ENCODE data around the gene ZP1.

ZP1 gene

DNA sequence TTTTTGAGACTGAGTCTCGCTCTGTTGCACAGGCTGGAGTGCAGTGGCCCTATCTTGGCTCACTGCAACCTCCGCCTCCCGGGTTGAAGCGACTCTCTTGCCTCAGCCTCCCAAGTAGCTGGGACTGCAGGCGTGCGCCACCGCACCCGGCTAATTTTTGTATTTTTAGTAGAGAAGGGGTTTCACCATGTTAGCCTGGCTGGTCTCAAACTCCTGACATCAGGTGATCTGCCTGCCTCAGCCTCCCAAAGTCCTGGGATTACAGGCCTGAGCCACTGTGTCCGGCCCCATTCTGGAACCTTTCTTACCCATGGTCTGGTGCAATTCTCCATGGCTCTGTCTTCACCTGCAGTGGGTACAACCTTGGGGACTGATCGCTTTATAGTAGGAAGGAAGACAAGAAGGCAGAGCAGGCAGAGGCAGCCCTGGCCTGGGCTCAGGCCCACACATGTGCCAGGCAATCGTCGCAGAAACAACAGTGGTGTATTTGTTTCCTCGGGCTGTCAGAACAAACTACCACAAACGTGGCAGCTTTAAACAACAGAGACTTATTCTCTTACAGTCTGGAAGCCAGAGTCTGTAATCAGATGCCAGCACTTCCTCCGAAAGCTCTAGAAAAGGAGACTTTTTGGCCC, 7.6 kb upstream of the ZP1 start:
- H3K36me3 ChIP-seq (ENCODE audit: control insufficient read depth in 5 of 5, insufficient read depth in 5 of 5, low read length in 5 of 5) = no peaks in the 10 kb centered on the region
- H3K9me3 ChIP-seq (ENCODE audit: control insufficient read depth in 5 of 5, low read length in 5 of 5) = no peaks in the 10 kb centered on the region
- H3K4me3 ChIP-seq (ENCODE audit: low read depth in 1 of 5, low read length in 5 of 5) = no peak overlapping the region
- H3K27me3 ChIP-seq (ENCODE audit: control insufficient read depth in 5 of 5, insufficient read depth in 4 of 5, low read length in 5 of 5) = no peaks in the 10 kb centered on the region
- H3K9ac ChIP-seq (ENCODE audit: low read length in 5 of 5) = no peak overlapping the region
- H3K27ac ChIP-seq (ENCODE audit: low read depth, low read length) = no peak overlapping the region
- peaks cover 0 to 18% (median 14%) of the 10 kb centered on the region in 5 donors for H3K4me1 ChIP-seq (ENCODE audit: control insufficient read depth in 5 of 5, insufficient read depth in 5 of 5, low read length in 5 of 5)

DNA sequence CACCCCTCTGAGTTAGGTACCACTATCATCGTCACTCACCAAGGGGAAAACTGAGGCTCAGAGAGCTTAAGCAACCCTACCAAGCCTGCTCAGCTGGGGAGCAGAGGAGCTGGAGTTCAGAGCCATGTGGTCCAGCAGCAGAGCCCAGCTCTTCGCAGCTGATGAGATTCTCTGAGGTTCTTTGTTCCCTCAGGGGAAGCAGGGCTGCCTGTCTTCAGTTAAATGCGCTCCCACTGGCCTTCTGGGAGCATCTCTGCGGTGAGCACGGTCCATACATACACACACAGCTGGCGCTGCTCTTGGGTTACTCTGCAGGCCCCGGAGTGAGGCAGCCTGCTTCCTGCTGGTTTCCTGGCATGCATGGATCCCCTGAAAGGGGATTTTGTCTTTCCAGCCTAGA, 6.4 kb upstream of the ZP1 start:
- Histone ChIP-seq H3K9me3 (ENCODE audit: control insufficient read depth in 5 of 5, low read length in 5 of 5) (no peaks in the 10 kb centered on the region), H3K4me1 (ENCODE audit: control insufficient read depth in 5 of 5, insufficient read depth in 5 of 5, low read length in 5 of 5) (peaks cover 0 to 10% (median 6%) of the 10 kb centered on the region in 5 donors), H3K9ac (ENCODE audit: low read length in 5 of 5) (no peak overlapping the region), H3K36me3 (ENCODE audit: control insufficient read depth in 5 of 5, insufficient read depth in 5 of 5, low read length in 5 of 5) (no peaks in the 10 kb centered on the region), H3K27me3 (ENCODE audit: control insufficient read depth in 5 of 5, insufficient read depth in 4 of 5, low read length in 5 of 5) (no peaks in the 10 kb centered on the region), H3K27ac (ENCODE audit: low read depth, low read length) (no peak overlapping the region), H3K4me3 (ENCODE audit: low read depth in 1 of 5, low read length in 5 of 5) (no peak overlapping the region)

DNA sequence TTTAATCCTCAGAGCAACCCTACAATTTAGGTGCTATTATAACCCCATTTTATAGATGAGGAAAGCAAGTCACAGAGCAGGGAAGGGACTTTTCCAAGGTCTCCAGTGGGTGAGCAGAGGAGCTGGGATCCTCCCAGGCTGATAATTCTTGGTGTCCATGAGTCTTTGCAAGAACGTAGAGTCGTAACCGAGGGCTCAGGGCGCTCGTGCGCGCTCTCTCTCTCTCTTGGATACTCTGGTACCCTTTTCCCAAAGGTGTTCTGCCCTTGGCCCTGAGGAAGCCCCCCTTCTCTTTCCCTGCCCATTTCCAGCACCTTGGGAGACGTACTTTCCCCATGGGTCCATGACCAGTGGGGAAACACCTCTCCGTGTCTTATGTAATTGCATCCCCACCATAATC, 5.2 kb upstream of the ZP1 start:
- Histone ChIP-seq H3K4me1 (ENCODE audit: control insufficient read depth in 5 of 5, insufficient read depth in 5 of 5, low read length in 5 of 5) (peaks cover 0 to 10% (median 6%) of the 10 kb centered on the region in 5 donors), H3K9me3 (ENCODE audit: control insufficient read depth in 5 of 5, low read length in 5 of 5) (no peaks in the 10 kb centered on the region), H3K9ac (ENCODE audit: low read length in 5 of 5) (no peak overlapping the region), H3K27ac (ENCODE audit: low read depth, low read length) (no peak overlapping the region), H3K36me3 (ENCODE audit: control insufficient read depth in 5 of 5, insufficient read depth in 5 of 5, low read length in 5 of 5) (no peaks in the 10 kb centered on the region), H3K27me3 (ENCODE audit: control insufficient read depth in 5 of 5, insufficient read depth in 4 of 5, low read length in 5 of 5) (no peaks in the 10 kb centered on the region), H3K4me3 (ENCODE audit: low read depth in 1 of 5, low read length in 5 of 5) (no peak overlapping the region)

DNA sequence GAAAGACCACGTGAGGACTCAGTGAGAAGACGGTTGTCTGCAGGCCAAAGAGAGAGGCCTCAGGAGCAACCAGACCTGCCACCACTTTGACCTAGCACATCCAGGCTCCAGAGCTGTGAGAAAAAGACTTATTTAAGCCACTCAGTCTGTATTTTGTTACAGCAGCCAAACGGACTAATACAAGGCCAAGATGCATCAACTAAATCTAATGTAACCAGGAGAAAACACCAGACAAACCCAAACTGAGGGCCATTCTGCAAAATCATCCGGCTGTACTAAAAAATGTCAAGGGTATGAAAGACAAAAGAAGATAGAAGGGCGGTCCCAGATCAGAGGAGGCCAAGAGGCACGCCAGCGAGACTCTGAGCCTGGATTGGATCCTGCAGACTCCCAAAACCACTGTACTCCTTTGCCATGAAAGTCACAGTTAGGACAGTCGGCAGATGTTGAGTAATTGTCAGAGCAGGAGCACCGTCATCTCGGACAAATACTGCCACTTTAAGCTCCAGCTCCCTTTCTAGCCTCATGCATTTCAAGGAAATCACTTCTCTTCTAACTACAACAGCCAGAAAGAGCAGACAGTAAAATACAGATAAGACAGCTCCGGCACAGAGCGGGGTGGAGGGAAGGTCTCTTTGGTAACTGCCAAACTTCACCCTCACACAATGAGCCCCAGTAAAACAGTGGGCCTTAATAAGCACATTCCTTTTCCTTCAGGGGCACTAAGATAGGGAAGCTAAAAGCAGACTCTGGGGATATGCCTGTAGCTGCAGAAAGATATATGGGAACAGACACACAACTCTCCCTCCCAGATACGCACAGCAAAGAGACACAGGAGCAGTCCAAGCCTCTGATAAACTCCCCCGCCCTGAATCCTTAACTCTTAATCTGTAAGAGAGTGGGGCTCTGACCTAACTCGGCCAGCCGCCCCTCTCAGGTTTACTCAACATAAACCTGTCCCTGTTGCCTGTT, 3.5 kb upstream of the ZP1 start:
- no peak overlapping the region for H3K27ac ChIP-seq (ENCODE audit: low read depth, low read length)
- no peak overlapping the region for H3K4me3 ChIP-seq (ENCODE audit: low read depth in 1 of 5, low read length in 5 of 5)
- no peak overlapping the region for H3K9ac ChIP-seq (ENCODE audit: low read length in 5 of 5)
- H3K9me3 ChIP-seq (ENCODE audit: control insufficient read depth in 5 of 5, low read length in 5 of 5) = no peaks in the 10 kb centered on the region
- no peaks in the 10 kb centered on the region for H3K36me3 ChIP-seq (ENCODE audit: control insufficient read depth in 5 of 5, insufficient read depth in 5 of 5, low read length in 5 of 5)
- H3K4me1 ChIP-seq (ENCODE audit: control insufficient read depth in 5 of 5, insufficient read depth in 5 of 5, low read length in 5 of 5) = peaks cover 0 to 10% (median 6%) of the 10 kb centered on the region in 5 donors
- no peaks in the 10 kb centered on the region for H3K27me3 ChIP-seq (ENCODE audit: control insufficient read depth in 5 of 5, insufficient read depth in 4 of 5, low read length in 5 of 5)

DNA sequence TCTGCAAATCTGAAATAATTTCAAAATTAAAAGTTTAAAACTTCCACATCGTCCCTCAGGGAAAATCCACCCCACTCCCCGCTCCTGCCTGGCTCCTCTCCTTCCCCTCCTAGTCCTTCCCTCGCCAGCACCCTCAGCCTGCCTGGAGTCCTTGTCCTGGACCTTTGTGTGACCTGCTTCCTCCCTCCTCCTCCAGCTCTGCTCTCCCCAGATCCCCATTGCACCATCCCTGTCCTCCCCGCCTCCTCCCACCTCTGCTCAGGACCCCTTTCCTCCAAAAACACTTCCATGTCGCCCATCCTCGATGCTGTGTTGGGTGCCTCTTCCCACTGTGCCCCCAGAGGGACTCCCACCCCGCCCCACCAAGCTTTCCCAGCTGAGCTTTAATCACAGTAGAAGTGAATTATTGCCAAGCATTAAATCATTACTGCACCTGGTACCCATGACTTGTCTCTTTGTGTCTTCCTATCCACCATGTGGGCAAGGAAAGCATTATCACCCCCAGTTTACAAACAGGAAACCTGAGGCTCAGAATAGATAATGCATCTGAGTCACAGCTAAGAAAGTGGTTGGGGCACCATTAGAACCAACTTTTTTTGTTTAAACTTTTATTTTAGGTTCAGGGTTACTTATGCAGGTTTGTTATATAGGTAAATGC, 2.4 kb upstream of the ZP1 start:
- H3K9me3 ChIP-seq (ENCODE audit: control insufficient read depth in 5 of 5, low read length in 5 of 5) = no peaks in the 10 kb centered on the region
- peaks cover 0 to 10% (median 6%) of the 10 kb centered on the region in 5 donors for H3K4me1 ChIP-seq (ENCODE audit: control insufficient read depth in 5 of 5, insufficient read depth in 5 of 5, low read length in 5 of 5)
- H3K9ac ChIP-seq (ENCODE audit: low read length in 5 of 5) = no peak overlapping the region
- H3K27ac ChIP-seq (ENCODE audit: low read depth, low read length) = no peak overlapping the region
- no peaks in the 10 kb centered on the region for H3K36me3 ChIP-seq (ENCODE audit: control insufficient read depth in 5 of 5, insufficient read depth in 5 of 5, low read length in 5 of 5)
- no peak overlapping the region for H3K4me3 ChIP-seq (ENCODE audit: low read depth in 1 of 5, low read length in 5 of 5)
- H3K27me3 ChIP-seq (ENCODE audit: control insufficient read depth in 5 of 5, insufficient read depth in 4 of 5, low read length in 5 of 5) = no peaks in the 10 kb centered on the region

DNA sequence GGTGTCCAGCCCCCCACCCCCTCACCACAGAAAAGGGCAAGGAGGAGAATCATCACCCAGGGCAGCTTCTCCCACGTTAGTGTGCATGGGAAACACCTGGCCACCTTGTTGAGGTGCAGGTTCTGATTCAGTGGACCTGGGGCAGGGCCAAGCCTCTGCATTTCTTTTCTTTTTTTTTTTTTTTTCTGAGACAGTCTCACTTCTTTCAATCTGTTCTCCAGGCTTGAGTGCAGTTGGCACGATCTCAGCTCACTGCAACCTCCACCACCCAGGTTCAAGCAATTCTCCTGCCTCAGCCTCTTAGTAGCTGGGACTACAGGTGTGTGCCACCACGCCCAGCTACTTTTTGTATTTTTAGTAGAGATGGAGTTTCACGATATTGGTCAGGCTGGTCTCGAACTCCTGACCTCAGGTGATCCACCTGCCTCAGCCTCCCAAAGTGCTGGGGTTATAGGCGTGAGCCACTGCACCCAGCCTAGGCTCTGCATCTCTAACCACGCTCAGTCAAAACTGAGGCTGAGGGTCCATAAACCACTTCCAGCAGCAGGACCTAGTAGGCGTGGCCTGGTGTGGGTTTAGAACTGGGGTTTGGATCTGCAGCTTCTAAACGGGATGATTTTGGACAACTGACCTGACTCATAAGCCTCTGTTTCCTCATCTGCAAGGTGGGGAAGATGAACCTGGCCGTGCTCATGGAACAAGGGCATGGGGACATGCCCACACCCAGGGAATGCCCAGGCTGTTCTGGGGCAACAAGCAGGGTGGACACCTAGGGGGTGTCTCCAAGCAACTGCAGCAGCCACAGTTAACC, 734 bp downstream of the ZP1 start:
- Histone ChIP-seq H3K4me3 (ENCODE audit: low read depth in 1 of 5, low read length in 5 of 5) (no peak overlapping the region), H3K9ac (ENCODE audit: low read length in 5 of 5) (no peak overlapping the region), H3K36me3 (ENCODE audit: control insufficient read depth in 5 of 5, insufficient read depth in 5 of 5, low read length in 5 of 5) (no peaks in the 10 kb centered on the region), H3K27ac (ENCODE audit: low read depth, low read length) (no peak overlapping the region), H3K27me3 (ENCODE audit: control insufficient read depth in 5 of 5, insufficient read depth in 4 of 5, low read length in 5 of 5) (no peaks in the 10 kb centered on the region), H3K9me3 (ENCODE audit: control insufficient read depth in 5 of 5, low read length in 5 of 5) (no peaks in the 10 kb centered on the region), H3K4me1 (ENCODE audit: control insufficient read depth in 5 of 5, insufficient read depth in 5 of 5, low read length in 5 of 5) (peaks cover 5 to 34% (median 30%) of the 10 kb centered on the region in 5 donors)

DNA sequence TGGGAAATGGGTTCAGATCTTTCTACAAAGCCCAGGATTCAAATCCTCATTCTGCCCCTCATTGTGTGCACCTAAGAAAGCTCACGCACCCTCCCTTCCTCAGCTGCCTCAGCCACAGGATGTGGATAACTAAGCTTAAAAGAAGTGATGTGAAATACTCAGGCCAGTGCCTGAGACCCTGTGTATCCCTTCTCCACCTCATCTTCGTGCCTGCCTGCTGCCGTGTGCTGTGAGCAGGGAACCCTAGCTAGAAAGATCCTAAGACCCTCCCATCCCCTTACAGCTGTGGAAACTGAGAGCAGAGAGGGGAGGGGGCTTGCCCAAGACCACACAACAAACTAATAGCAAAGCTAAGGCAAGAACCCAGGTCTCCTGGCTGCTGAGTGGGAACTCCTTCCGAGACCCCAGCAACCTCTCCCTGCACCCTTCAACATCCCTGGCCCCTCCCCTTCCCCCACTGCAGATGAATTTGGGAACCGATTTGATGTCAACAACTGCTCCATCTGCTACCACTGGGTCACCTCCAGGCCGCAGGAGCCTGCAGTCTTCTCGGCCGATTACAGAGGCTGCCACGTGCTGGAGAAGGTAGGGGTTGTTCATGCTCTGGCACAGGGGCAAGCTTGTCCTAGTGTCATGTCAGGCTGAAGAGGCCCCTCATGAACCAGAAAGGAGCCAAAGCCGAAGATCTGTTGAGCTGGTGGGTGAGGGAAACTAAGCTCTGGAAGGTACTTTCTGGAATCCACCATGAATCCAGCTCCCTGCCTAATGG, 1.5 kb downstream of the ZP1 start:
- no peaks in the 10 kb centered on the region for H3K36me3 ChIP-seq (ENCODE audit: control insufficient read depth in 5 of 5, insufficient read depth in 5 of 5, low read length in 5 of 5)
- no peak overlapping the region for H3K4me3 ChIP-seq (ENCODE audit: low read depth in 1 of 5, low read length in 5 of 5)
- H3K27ac ChIP-seq (ENCODE audit: low read depth, low read length) = no peak overlapping the region
- no peaks in the 10 kb centered on the region for H3K27me3 ChIP-seq (ENCODE audit: control insufficient read depth in 5 of 5, insufficient read depth in 4 of 5, low read length in 5 of 5)
- no peak overlapping the region for H3K9ac ChIP-seq (ENCODE audit: low read length in 5 of 5)
- no peaks in the 10 kb centered on the region for H3K9me3 ChIP-seq (ENCODE audit: control insufficient read depth in 5 of 5, low read length in 5 of 5)
- H3K4me1 ChIP-seq (ENCODE audit: control insufficient read depth in 5 of 5, insufficient read depth in 5 of 5, low read length in 5 of 5) = peaks cover 5 to 38% (median 35%) of the 10 kb centered on the region in 5 donors

DNA sequence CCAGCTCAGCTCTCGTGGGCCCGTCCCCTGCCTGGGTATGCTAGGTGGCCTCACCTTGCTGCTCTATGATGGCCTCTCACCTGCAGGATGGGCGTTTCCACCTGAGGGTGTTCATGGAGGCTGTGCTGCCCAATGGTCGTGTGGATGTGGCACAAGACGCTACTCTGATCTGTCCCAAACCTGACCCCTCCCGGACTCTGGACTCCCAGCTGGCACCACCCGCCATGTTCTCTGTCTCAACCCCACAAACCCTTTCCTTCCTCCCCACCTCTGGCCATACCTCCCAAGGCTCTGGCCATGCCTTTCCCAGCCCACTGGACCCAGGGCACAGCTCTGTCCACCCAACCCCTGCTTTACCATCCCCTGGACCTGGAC, 2.1 kb downstream of the ZP1 start:
- no peaks in the 10 kb centered on the region for H3K36me3 ChIP-seq (ENCODE audit: control insufficient read depth in 5 of 5, insufficient read depth in 5 of 5, low read length in 5 of 5)
- H3K27me3 ChIP-seq (ENCODE audit: control insufficient read depth in 5 of 5, insufficient read depth in 4 of 5, low read length in 5 of 5) = no peaks in the 10 kb centered on the region
- H3K9ac ChIP-seq (ENCODE audit: low read length in 5 of 5) = no peak overlapping the region
- no peaks in the 10 kb centered on the region for H3K9me3 ChIP-seq (ENCODE audit: control insufficient read depth in 5 of 5, low read length in 5 of 5)
- H3K4me3 ChIP-seq (ENCODE audit: low read depth in 1 of 5, low read length in 5 of 5) = no peak overlapping the region
- H3K4me1 ChIP-seq (ENCODE audit: control insufficient read depth in 5 of 5, insufficient read depth in 5 of 5, low read length in 5 of 5) = peaks cover 5 to 38% (median 36%) of the 10 kb centered on the region in 5 donors
- H3K27ac ChIP-seq (ENCODE audit: low read depth, low read length) = no peak overlapping the region

DNA sequence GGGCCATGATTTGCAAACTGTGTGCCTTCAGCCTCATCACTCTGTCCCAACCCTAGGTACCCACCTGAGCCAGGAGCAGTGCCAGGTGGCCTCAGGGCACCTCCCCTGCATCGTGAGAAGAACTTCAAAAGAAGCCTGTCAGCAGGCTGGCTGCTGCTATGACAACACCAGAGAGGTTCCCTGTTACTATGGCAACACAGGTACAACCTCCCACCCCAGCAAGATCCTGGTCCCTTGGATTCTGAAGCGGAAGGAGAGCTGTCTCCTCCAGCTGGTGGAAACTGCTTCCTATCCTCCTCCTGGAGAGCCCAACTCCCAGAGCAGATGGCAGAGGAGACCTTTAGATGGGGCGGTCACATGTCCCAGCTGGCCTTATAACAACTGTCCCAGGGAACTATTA, 2.9 kb downstream of the ZP1 start:
- Histone ChIP-seq H3K4me1 (ENCODE audit: control insufficient read depth in 5 of 5, insufficient read depth in 5 of 5, low read length in 5 of 5) (peaks cover 5 to 42% (median 40%) of the 10 kb centered on the region in 5 donors), H3K27ac (ENCODE audit: low read depth, low read length) (no peak overlapping the region), H3K4me3 (ENCODE audit: low read depth in 1 of 5, low read length in 5 of 5) (no peak overlapping the region)

More for the DNA sequence above, 2.9 kb downstream of the ZP1 start:
- H3K9me3 ChIP-seq (ENCODE audit: control insufficient read depth in 5 of 5, low read length in 5 of 5) = no peaks in the 10 kb centered on the region
- H3K36me3 ChIP-seq (ENCODE audit: control insufficient read depth in 5 of 5, insufficient read depth in 5 of 5, low read length in 5 of 5) = no peaks in the 10 kb centered on the region
- H3K9ac ChIP-seq (ENCODE audit: low read length in 5 of 5) = no peak overlapping the region
- no peaks in the 10 kb centered on the region for H3K27me3 ChIP-seq (ENCODE audit: control insufficient read depth in 5 of 5, insufficient read depth in 4 of 5, low read length in 5 of 5)
